EL (cell line): ENCODE results near the gene IGF2.
A peak's percentile ranks its signal among the peaks of the same experiment; 100 is the strongest.

Experiments used
- DNase-seq: peaks from one replicate; pipeline ENCODE4 v3.0.0-alpha.2; 2016

IGF2 gene

DNA sequence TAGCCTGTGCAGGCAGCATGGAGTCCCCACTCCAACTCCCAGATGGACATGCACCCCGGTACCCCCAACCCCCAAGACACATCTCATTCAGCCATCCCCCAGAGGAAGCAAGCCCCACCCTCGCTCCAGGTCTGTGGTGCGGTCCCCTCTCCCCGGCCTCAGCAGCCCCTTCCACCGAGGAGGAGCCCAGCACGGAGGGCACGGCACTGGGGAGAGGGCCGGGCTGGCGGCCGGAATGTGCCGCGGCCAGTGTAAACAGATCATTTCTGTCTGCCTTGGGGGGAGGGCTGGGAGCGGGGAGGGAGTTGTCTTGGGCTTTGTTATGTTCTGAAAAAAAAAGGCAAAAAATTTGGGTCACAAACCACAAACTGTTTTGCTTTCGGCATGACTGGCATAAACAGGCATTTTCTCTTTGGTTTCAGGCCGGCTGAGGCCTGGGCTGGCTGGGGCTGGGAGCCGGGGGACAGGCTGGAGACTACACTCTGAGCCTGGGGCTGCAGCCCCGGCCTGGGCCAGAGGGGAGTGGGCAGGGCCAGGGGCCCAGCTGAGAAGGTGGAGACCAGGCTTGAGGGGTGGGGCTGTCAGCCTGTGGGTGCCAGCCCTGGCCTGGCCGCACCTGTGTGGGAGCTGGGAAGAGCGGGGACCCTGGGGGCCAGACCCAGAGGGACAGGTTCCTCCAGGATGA lies 16.8 kb downstream of the IGF2 start:
- DNase-seq, result peak; percentile 56

DNA sequence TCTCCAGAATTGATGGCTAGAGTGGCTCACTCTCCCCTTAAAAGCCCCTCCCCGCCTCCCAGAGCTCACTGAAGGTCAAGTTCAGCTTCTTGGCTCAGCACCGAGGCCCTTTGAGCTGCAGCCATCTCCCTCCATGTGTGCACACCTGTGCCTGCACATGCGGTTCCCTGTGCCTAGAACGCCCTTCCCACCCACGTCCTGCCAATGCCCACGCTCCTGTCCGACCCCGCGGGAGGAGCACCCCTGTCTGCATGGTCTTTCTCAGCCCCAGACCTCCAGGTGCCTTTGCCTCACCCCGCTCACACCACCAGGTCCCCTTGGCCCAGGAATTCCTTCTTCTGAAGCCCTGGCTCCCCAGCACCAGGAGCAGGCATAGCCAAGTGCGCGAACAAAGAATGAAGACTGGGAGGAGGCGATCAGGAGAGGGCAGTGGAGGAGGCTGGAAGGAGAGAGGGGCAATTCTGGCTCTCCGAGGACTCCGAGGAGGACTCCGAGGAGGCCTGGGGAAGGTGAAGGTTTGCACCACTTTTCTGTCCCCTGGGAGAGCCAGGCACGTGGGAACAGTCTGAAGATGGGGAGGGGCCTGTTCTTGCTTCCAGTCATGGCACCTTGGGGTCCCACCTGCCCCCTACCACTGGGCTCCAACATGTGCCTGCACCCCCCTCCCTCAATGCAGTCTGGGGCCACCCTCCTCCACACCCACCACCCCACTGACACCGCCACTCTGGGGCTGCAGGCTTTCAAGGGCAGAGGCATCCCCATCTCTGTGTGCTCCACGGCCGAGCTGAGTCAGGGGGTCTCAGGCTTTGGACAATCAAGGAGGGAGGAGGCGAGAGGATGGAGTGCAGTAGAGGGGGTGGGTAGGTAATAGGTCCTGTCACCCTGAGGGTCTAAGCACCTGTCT lies 17.7 kb downstream of the IGF2 start:
- no peak for DNase-seq

DNA sequence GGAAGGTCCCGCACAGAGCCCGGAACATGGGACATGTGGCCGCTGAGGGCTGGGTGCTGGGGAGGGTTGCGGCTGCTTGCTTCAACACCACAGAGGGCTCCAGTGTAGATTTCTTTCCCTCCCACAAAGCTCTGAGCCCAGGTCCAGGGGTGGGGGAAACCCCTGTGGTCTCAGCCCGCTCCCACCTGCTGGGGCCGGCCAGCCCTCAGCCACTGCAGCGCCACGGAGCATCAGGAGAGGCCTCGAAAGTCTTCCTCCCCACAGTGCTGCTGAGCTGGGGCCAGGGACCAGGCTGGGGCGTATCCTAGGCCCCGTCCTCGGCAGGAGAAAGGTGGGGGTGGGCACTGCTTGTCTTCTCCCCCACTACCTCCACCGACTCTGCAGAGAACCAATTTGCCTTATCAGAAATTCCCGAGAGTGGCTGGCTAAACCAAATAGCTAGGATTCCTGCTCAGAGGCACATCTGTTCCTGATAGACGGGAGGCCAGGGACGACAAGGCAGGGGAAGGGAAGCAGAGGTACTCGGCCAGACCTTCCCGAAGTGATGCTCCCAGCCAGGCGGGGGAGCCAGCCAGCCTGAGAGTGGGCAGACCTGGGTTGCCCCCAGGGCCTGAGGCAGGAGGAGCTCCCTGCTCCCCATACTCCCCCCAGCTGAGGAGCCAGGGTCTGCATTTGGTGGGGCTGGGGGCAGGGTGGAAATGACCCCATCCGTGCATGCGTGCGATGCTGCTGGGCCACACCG lies 18.7 kb downstream of the IGF2 start:
- no peak for DNase-seq

DNA sequence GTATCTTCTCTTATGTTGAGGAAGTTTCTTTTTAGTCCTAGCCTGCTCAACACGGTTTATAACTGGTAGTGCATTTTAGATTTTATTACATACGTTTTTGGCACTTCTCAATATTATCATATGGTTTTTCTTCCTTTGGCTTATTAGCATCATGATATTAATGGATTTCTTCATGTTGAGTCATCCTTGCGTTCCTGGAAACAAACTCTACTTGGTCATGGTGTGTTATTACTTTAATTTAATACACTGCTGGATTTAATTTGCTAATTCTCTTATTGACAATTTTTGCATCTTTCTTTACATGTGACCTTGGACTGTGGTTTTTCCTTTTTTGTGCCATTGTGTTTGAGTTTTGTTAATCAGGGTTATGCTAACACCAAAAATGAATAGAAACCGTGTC lies 20.5 kb downstream of the IGF2 start:
- DNase-seq, result no peak

DNA sequence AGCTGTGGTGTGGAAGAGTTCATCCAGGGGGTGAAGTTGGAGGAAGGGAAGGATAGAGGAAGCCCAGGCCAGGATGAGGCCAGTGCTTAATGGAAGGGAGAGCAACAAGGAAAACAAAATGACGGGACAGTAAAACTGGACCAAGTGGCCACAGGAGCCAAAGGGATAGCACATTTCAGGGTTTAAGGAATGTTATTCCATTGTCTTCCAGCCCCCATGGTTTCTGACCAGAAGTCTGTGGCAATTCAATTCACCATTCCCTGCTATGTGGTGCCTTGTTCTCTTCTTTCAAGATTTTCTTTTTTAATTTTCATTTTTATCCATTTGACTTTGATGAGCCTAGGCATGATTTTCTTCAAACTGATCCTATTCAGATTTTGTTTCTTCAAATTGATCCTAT lies 22.5 kb downstream of the IGF2 start:
- DNase-seq, result no peak

DNA sequence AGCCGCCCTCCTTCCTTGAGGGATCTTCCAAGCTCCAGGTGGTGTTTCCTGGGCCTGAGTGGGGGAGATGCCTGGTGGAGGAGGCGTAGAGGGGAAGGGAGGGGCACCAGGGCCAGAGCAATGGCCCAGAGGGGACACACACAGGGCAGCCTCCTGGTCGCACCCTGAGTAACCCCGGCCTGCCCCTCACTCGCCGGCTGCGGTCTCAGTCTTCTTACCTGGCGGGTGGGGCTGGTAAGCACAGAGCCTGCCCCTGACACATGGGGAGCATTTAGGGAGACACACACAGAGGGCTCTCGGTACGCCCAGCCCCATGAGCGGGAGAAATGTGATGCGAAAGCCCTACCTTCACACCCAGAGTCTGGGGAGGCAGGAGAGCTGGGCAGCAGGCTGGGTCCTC lies 23.9 kb downstream of the IGF2 start:
- DNase-seq, result no peak

DNA sequence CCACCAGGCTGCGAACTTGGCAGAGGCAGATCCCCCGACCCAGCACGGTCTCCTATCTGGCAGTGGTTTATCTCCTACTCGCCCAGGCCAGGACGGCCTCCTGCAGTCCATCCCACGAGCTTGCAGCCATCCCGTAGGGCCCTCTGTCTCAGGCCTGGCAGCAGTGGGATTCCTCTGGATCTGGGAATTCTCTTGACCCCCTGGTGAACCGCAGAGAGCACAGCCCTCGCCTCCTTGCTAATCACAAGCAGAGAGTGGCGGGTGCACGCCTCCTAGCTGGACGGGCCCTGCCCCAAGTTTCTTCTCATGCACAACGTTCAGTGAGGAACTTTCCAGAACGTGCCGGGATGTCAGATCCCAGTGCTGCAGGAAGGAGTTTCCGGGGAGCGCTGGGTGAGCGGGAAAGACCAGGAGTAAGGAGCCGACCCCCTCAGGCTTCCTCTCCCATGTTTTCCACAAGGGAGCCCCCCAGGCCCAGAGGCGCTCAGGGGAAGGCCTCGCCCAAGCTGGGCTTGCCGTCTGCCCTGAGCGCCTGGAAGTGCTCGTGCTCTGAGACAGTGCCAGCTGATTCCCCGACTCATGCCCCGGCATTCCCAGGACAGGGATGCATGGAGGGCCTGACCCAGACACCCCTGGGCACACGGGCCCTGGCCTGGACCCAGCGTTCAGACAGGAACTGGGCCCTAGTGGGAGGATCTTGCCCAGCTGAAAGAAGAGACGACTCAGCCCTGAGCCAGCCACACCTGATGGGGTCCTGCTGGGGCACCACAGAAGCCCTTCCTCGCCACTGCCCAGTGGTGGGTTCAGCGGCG lies 24.6 kb downstream of the IGF2 start:
- no peak for DNase-seq

DNA sequence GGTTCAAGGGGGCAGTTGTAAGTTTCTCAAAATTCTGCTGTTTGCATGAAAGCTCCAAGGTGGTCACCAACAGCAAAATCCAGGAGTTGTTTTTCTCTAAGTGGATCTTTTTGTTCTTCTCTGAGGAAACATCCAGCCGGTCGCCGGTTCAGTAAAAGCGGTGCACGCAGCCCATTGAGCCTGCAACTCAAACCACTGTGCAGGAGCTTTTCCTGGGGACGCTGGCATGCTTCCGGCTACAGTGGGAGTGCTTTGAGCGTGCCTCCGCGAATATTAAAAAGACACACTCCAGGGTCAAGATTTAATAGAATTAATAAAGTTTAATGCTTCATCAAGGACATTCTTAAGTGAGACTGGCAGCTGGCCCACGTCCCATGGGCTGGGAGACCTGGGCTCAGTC lies 25.4 kb downstream of the IGF2 start:
- no peak for DNase-seq

DNA sequence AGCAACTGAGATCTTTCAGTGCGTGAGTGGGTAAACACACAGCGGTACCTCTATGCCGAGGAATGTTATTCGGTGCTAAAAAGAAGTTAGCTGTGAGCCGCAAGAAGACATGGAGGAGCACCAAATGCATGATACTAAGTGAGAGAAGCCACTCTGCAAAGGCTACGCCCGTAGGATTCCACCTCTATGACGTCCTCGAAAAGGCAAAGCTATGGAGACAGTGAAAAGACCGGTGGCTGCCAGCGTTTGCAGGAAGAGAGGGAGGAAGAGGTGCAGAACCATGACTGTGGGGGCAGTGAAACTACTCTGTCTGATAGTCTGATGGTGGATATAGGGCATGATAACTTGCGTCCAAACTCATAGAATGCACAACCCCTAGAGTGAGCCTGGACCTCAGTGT lies 28.7 kb downstream of the IGF2 start:
- DNase-seq, result no peak

DNA sequence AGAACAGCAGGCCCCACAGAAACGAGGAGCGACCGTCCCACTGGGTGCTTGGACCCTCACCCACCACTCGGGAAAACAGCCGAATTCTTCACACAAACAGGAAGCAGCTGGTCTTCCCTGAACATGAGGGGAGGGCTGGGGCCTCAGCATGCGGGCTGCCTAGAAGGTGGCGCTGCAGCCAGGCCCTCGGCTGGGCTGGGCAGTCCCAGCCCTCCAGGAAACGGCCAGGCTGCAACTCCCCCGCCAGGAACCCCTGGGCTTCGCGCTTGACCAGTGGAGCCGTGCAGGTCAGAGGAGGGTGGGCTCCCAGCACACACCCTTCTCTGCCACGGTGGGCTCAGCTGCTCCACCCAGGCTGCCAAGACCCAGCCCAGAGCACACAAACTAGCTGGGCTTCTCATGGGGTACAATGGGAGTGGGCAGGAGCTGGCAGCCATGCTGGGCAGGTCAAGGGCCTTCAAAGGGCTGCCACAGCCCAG lies 29.6 kb downstream of the IGF2 start:
- no peak for DNase-seq

DNA sequence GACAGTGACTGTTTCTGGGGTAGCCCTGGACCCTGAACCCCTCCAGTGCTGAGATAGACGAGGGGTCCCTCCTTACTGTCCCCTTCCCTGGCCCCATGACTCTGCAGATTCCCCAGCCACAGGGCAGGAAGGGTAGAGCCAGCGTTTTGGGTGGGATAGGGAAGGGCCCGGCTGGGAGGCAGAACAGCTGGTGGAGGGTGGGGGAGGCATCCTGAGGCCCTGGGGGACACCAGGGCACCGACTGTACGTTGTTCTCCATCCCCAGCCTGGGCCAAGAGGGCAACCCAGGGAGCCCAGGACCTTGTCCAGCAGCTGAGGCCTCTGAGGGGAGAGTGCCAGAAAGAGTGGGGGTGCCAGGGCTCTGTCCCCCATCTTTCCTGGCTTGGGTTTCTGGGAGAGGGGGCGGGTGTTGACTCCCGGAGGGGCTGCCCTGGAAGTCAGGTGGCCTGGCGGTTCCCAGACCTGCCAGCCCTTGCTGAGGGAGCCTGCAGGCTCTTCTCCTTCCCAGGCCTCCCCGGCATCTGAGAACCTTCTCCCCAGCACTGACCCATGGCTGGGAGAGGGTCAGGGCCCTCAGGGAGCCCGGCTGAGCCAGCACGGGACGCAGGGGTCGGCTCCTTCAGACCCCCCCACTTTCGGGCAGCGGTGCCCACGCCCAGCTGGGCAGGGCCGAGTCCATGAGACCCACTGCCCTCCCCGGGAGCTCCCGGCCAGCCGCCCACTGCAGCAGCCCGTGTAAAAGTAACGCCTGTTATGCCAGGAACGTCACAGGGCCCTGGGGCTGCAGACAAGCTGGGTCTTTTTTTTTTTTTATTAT lies 30.3 kb downstream of the IGF2 start:
- no peak for DNase-seq

DNA sequence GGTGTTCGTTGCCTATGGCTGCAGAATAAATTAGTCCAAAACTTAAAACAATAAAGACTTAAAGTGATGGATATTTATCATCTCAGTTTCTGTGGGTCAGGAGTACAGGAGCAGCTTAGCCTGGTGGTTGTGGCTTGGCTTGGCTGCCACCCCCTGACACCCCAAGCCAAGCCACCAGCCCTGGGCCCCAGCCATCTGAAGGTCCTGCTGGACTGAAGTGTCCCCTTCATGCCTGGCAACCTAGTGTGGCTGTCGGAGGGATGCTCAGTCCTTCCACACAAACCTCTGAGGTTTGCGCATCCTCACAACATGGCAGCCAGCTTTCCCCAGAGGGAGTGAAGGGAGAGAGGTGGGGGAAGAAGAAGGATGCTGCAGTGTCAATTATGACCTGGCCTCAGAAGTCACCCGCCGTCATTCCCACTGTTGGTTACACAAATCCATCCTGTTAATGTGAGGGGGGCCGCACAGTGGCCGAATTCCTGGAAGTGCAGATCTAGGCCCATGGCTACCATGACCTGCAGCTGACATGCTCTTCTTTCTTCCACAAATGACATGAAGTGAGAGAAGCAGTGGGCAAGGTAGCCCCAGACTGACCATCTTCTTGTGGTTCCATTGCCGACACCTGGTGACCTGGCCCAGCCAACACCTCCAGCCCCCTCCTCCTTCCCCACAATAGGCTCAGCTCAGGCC lies 31.1 kb downstream of the IGF2 start:
- no peak for DNase-seq

DNA sequence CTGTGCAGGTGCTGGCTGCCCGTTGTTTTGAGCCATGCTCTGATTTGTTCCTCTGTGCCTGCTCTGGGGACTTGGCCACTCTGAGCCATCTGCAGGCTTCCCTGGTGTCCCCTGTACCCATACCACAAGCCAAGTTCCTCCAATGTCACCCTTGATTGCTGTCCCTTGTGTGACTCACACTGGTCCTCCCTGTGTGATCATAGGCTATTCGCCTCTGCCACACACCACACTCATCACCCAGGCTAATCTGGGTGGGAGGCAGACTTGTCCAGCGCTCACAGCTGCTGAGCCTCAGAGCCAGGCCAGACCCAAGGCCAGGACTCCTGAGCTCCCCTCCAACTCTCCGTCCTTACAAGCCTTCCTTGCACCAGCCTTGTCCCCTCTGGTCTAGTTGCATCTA lies 31.7 kb downstream of the IGF2 start:
- no peak for DNase-seq

DNA sequence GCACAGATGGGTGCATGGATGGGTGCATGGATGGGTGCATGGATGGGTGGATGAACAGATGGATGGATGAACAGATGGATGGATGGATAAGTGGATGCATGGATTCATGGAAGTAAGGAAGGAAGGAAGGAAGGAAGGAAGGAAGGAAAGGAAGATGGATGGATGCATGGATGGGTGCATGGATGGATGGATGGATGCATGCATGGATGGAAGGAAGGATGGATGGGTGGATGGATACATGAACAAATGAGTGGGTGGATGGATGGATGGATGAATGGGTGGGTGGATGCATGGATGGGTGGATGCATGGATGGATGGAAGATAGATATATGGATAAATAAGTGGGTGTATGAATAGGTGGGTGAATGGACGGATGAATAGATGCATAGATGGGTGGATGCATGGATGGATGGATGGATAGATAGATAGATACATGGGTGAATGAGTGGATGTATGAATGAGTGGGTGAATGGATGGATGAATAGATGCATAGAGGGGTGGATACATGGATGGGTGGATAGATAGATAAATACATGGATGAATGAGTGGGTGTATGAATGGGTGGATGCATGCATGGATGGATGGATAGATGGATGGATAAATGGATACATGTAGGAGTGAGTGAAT lies 32.5 kb downstream of the IGF2 start:
- no peak for DNase-seq

DNA sequence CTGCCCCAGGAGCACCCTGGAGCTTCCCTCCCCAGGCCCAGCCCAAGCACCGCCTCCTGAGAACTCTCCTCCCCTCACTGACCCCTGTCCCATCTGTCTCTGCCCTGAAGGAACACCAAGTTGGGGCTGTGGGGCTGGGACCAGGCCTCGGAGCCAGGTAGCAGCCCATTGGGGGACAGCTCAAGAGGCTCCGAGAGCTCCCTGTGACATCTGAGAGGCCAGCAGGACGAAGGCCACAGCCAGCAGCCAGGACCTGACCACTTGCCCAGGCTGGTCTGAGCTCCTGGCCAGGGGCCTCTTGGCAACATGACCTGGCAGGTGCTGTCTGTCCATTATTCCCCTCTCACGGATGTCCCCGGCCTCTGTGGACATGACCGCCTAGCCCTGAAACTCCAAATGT lies 33.7 kb downstream of the IGF2 start:
- DNase-seq, result no peak

DNA sequence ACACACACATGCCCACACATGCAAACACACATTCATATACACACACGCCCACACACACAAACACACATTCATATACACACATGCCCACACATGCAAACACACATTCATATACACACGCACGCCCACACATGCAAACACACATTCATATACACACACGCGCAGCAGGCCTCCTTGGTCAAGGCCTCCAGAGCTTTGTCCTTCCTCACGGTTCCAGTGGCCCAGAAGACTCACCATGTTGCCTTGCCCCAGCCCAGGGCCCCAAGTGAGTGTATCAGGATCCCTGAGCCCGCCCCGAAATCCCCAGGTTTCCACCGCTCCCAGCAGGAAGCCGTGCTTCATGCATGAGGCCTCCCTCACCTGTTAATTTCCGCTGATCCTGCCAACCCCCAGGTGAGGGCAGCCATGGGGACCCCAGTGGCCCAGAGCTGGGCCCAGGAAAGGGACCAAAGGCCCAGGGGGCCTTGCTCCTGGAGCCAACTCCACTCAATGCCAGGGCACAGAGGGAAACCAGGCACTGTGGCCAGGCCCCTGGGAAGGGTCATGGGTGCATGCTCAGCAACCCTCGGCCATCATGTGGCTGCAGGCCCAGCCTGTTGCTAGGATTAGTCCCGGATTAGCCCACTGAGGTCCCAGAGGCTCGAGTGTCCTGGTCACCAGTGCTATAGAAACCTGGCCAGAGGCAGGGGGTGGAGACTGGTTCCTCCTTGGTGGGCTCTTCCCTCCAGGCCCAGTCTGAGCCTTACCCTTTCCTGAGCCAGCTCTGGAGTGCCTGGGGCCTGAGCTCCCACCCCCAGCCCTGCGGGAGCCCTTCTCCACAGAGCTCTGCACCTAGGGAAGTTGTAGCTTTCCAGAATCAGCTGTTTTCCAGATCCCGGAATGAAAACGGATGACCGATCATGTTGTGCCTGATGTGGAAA lies 34.4 kb downstream of the IGF2 start:
- no peak for DNase-seq

DNA sequence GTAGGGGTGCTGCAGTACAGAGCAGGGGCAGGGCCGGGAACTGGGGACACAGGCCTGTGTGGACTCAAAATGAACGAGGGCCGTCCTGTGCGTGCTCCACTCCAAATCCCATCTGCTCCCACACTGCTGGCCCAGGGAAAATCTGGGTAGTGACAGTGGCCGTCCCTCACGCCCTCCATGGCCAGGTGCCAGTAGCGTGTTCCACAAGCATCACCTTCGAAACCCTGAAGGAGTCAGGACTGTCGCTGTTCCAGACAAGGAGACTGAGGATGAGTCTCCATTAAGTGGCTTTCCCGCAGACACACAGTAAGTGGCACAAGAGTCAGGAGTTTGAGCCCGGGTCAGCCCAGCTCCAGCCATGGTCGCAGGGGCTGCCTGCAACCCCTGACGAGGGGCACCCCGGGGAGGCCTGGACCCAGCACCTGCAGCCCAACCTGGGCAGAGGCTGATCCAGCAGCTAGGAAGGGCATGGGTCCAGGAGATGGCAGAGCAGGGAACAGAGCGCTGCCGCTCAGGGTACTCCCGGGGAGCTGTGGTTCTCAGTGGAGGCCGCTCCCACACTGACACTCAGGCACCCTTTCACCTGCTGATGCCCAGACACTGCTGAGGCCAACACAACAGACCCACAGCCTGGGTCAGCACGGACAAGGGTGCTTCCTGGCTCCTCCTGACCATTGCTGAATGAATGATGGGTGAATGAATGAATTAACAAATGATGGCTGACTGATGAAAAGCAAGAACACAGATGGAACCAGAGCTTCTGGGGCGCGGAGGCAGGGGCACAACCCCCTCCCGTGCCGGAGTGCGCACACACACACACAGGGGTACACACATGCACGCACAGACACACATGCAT lies 35.3 kb downstream of the IGF2 start:
- DNase-seq, result no peak

DNA sequence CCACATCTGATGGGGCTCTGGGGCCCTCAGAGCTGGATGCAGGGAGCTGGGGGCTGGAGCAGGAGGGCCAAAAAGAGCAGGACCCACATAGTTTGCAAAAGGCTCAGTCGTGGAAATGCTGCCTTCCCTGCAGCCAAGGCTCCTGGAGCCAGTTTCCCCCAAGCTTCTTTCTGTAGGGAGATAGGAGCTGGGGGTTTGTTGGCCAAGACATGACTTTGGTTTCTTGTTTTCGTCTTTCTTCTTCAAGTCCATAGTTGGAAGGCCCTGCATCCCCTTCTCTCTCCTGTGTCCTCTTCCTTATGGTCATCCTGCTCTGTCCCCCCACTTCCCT lies 36.3 kb downstream of the IGF2 start:
- no peak for DNase-seq
